ENCODE measurements around the gene RPL29.

- TF ChIP-seq CTCF (IDR thresholded peaks at IDR 0.05) (no peak), POLR2AphosphoS5 (IDR thresholded peaks at IDR 0.05) (no peak), POLR2A (IDR thresholded peaks at IDR 0.05) (no peak), EP300 (IDR thresholded peaks at IDR 0.05) (no peak)
Observed at GRCh38 chr3:52022323-52023100, 26.8 kb upstream of the RPL29 start.

All from suprapubic skin (tissue), 4 donors.